Loucy (cell line): ENCODE data around the gene C6orf62.
"Not testable (repeated sequence)": the region's sequence is repeated elsewhere in the genome, so short reads cannot be mapped to it uniquely, and the experiment has no call there.

Experiments
- H2AFZ ChIP-seq: fragments of 200-600 bp; sonication (generic); 2 replicates; pipeline ENCODE4 v1.6.0; 2016; ENCODE audit warnings: antibody characterized with exemption, mild to moderate bottlenecking, low read length, moderate library complexity
- H3F3A ChIP-seq: fragments of 200-600 bp; 2 replicates; pipeline ENCODE4 v1.6.0; 2016; ENCODE audit warnings: antibody characterized with exemption, low read depth, mild to moderate bottlenecking
- H3K27me3 ChIP-seq: fragments of 200-600 bp; sonication (generic); 2 replicates; pipeline ENCODE4 v1.6.1; 2014; ENCODE audit warnings: low read length, mild to moderate bottlenecking; ENCODE audit not compliant: insufficient read depth, poor library complexity, severe bottlenecking
- H3K36me3 ChIP-seq: fragments of 200-600 bp; sonication (generic); 2 replicates; pipeline ENCODE4 v1.6.1; 2016; ENCODE audit warnings: low read length; ENCODE audit not compliant: insufficient read depth
- H3K4me1 ChIP-seq: fragments of 200-600 bp; sonication (generic); 2 replicates; pipeline ENCODE4 v1.5.1; 2014; ENCODE audit warnings: low read length, mild to moderate bottlenecking; ENCODE audit not compliant: insufficient read depth, poor library complexity, severe bottlenecking
- H3K4me2 ChIP-seq: fragments of 200-600 bp; sonication (generic); 2 replicates; pipeline ENCODE4 v1.6.0; 2014; ENCODE audit warnings: antibody characterized with exemption, low read length, low read depth, mild to moderate bottlenecking; ENCODE audit not compliant: poor library complexity, severe bottlenecking
- H3K4me3 ChIP-seq: fragments of 200-600 bp; sonication (generic); 2 replicates; pipeline ENCODE4 v1.5.1; 2014; ENCODE audit warnings: low read length, mild to moderate bottlenecking, mixed read lengths; ENCODE audit not compliant: poor library complexity, severe bottlenecking
- H3K79me2 ChIP-seq: fragments of 200-600 bp; sonication (generic); 2 replicates; pipeline ENCODE4 v1.6.1; 2014; ENCODE audit warnings: low read length; ENCODE audit not compliant: insufficient read depth
- H3K9ac ChIP-seq: fragments of 200-600 bp; sonication (generic); 2 replicates; pipeline ENCODE4 v1.6.0; 2014; ENCODE audit warnings: mild to moderate bottlenecking, low read depth, low read length, moderate library complexity; ENCODE audit not compliant: poor library complexity, severe bottlenecking
- H3K9me2 ChIP-seq: fragments of 200-600 bp; sonication (generic); replicated peaks from 2 replicates; pipeline ENCODE4 v1.6.1; 2016; ENCODE audit warnings: low read depth, low read length, mixed read lengths
- H3K9me3 ChIP-seq: fragments of 200-600 bp; sonication (generic); 2 replicates; pipeline ENCODE4 v1.6.1; 2014; ENCODE audit warnings: mild to moderate bottlenecking, antibody characterized with exemption, low read length, low read depth; ENCODE audit not compliant: insufficient read depth
- H4K20me1 ChIP-seq: fragments of 200-600 bp; sonication (generic); 2 replicates; pipeline ENCODE4 v1.6.0; 2014; ENCODE audit warnings: antibody characterized with exemption, low read length, mild to moderate bottlenecking; ENCODE audit not compliant: insufficient read depth, poor library complexity, severe bottlenecking
- EZH2phosphoT487 ChIP-seq: fragments of 200-600 bp; IDR thresholded peaks from 2 replicates; pipeline ENCODE4 v1.6.1; 2018; ENCODE audit warnings: antibody characterized with exemption, mild to moderate bottlenecking, moderate library complexity, borderline replicate concordance
- TF ChIP-seq, protein P1 (sequence below): fragments of 200-600 bp; sonication (generic); conservative IDR thresholded peaks from 2 replicates; pipeline ENCODE4 v1.5.1; 2014; ENCODE audit warnings: mild to moderate bottlenecking, antibody characterized with exemption, low read length

C6orf62 gene

DNA sequence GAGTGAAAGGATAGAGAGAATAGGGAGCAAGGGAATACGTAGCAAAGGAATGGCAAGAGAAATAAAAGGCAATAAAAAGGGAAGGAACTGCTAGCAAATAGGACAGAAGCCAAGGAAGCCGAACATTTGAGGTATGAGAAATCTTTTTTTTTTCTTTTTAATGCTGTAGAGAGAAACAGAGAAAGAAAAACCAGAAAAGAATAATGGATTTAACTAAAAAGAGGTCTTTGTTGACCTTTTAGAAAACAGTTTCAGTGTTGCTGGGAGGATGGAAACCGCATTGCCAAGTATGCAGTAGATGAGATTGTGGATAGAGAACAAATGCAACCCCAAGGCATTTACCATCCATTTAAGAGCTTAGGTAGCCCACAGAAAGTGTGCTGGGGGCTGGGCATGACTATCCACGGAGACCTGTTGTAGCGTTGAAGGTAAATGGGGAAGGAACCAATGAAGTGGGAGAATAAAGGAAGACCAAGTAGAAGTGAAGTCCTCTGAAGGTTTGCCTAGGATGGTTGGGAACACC is 23.3 kb upstream of the C6orf62 start:
- no peaks in the 10 kb centered on the region for H3K9me3 ChIP-seq
- TF ChIP-seq EZH2phosphoT487, result no peak
- TF ChIP-seq, protein P1, sequence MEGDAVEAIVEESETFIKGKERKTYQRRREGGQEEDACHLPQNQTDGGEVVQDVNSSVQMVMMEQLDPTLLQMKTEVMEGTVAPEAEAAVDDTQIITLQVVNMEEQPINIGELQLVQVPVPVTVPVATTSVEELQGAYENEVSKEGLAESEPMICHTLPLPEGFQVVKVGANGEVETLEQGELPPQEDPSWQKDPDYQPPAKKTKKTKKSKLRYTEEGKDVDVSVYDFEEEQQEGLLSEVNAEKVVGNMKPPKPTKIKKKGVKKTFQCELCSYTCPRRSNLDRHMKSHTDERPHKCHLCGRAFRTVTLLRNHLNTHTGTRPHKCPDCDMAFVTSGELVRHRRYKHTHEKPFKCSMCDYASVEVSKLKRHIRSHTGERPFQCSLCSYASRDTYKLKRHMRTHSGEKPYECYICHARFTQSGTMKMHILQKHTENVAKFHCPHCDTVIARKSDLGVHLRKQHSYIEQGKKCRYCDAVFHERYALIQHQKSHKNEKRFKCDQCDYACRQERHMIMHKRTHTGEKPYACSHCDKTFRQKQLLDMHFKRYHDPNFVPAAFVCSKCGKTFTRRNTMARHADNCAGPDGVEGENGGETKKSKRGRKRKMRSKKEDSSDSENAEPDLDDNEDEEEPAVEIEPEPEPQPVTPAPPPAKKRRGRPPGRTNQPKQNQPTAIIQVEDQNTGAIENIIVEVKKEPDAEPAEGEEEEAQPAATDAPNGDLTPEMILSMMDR, result no peak
- no peaks in the 10 kb centered on the region for H3K27me3 ChIP-seq
- H3K4me1 ChIP-seq, result no peaks in the 10 kb centered on the region
- no peaks in the 10 kb centered on the region for H3K9me2 ChIP-seq
- no peaks in the 10 kb centered on the region for H3K36me3 ChIP-seq
- no peak overlapping the region for H3K4me3 ChIP-seq
- H3K9ac ChIP-seq, result no peak overlapping the region
- no peaks in the 10 kb centered on the region for H4K20me1 ChIP-seq
- no peaks in the 10 kb centered on the region for H3K79me2 ChIP-seq
- H3K4me2 ChIP-seq, result no peak overlapping the region
- H2AFZ ChIP-seq, result no peak overlapping the region
- H3F3A ChIP-seq, result no peaks in the 10 kb centered on the region

DNA sequence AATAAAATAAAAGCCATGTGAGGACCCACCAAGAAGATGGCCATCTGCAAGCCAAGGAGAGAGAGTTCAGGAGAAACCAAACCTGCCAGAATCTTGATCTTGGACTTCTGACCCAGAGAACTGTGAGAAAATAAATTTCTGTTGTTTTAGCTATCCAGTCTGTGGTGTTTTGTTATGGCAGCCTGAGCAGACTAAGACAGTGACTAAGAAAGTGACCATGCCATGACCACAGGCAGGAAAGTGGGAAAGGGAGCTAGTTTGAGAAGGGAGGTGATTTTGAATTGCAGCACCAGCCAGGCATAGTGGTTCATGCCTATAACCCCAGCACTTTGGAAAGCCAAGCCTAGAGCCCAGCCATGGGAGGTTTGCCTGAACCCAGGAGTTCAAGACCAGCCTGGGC is 21.9 kb upstream of the C6orf62 start:
- no peaks in the 10 kb centered on the region for H3F3A ChIP-seq
- no peaks in the 10 kb centered on the region for H4K20me1 ChIP-seq
- TF ChIP-seq, protein P1, result no peak
- TF ChIP-seq EZH2phosphoT487, result no peak
- H3K4me1 ChIP-seq, result no peaks in the 10 kb centered on the region
- no peak overlapping the region for H3K4me3 ChIP-seq
- no peak overlapping the region for H2AFZ ChIP-seq
- no peak overlapping the region for H3K9ac ChIP-seq
- no peaks in the 10 kb centered on the region for H3K9me3 ChIP-seq
- H3K9me2 ChIP-seq, result no peaks in the 10 kb centered on the region
- H3K79me2 ChIP-seq, result no peaks in the 10 kb centered on the region
- no peaks in the 10 kb centered on the region for H3K36me3 ChIP-seq
- H3K4me2 ChIP-seq, result no peak overlapping the region
- no peaks in the 10 kb centered on the region for H3K27me3 ChIP-seq

DNA sequence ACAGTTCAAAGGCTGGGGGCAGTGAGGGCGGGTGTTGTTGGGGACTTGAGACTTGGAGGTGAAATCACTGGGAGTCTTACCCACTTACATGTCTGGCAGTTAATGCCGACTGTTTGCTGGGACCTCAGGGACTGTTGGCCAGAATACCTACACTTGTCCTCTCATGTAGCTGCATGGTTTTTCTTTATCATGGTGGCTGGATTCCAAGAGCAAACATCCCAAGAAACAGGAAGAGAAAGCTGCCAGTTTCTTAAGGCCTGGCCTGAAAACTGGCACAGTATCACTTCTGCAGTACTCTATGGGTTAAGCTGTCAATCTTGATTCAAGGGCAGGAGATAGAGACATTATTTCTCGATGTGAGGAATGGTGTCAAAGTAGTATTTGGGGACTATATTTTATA is 19.8 kb upstream of the C6orf62 start:
- no peaks in the 10 kb centered on the region for H3K4me1 ChIP-seq
- H3F3A ChIP-seq, result no peaks in the 10 kb centered on the region
- H3K27me3 ChIP-seq, result no peaks in the 10 kb centered on the region
- no peaks in the 10 kb centered on the region for H3K79me2 ChIP-seq
- no peak overlapping the region for H3K9ac ChIP-seq
- H3K4me2 ChIP-seq, result no peak overlapping the region
- no peaks in the 10 kb centered on the region for H3K9me3 ChIP-seq
- TF ChIP-seq, protein P1, result no peak
- TF ChIP-seq EZH2phosphoT487, result no peak
- H3K36me3 ChIP-seq, result no peaks in the 10 kb centered on the region
- H2AFZ ChIP-seq, result no peak overlapping the region
- no peak overlapping the region for H3K4me3 ChIP-seq
- no peaks in the 10 kb centered on the region for H3K9me2 ChIP-seq
- H4K20me1 ChIP-seq, result no peaks in the 10 kb centered on the region

DNA sequence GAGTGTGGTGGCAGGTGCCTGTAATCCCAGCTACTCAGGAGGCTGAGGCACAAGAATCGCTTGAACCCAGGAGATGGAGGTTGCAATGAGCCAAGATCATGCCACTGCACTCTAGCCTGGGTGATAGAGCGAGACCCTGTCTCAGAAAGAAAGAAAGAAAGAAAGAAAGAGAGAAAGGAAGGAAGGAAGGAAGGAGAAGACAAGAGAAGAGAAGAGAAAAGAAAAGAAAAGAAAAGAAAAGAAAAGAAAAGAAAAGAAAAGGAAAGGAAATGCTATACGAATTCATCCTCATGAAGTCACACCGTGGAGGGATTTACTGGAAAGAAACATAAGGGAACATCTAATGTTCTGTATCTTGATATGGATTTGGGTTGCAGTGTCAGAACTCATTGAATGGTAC is 15.8 kb upstream of the C6orf62 start:
- not testable (repeated sequence) for H3F3A ChIP-seq, H3K9ac ChIP-seq, H3K79me2 ChIP-seq, H3K4me2 ChIP-seq, H3K27me3 ChIP-seq, H3K9me2 ChIP-seq, H4K20me1 ChIP-seq, H3K4me3 ChIP-seq, H2AFZ ChIP-seq, H3K4me1 ChIP-seq, H3K36me3 ChIP-seq
- H3K9me3 ChIP-seq, result peaks cover 10% of the 10 kb centered on the region; the same call in 1 of the 2 replicates
